GM18517 (cell line): ENCODE data around the gene FETUB.
"Not testable (repeated sequence)": the region's sequence is repeated elsewhere in the genome, so short reads cannot be mapped to it uniquely, and the experiment has no call there.

Source experiments
- ATAC-seq: cut with Tn5 transposase; IDR thresholded peaks from one replicate; pipeline ENCODE4 v1.9.1; 2021; ENCODE audit warnings: mild to moderate bottlenecking, moderate library complexity; ENCODE audit not compliant: unreplicated experiment

FETUB gene

DNA sequence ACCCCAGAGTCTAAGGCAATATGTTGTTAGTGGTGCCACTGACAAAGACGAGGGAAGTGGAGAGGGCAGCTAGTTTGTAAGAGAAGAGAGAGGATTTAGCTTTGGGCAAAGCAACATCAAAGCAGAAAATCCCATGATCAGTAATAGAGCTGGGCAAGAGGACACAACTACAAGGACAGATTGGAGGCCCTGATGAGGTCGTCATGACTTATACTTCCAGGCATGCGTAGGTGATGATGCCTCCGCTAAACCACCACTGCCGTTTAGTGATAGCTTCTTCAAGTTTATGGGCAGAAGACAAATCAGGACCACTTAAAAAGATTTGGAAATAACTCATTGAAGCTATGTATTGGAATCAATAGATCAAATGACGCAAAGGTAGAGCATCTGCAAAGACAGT is 28.2 kb downstream of the FETUB start:
- ATAC-seq, result no peak

GRCh38 chr3:186669378-186670084 is 29.3 kb downstream of the FETUB start:
- ATAC-seq, result no peak

GRCh38 chr3:186670155-186670554 is 30.0 kb downstream of the FETUB start:
- no peak for ATAC-seq

DNA sequence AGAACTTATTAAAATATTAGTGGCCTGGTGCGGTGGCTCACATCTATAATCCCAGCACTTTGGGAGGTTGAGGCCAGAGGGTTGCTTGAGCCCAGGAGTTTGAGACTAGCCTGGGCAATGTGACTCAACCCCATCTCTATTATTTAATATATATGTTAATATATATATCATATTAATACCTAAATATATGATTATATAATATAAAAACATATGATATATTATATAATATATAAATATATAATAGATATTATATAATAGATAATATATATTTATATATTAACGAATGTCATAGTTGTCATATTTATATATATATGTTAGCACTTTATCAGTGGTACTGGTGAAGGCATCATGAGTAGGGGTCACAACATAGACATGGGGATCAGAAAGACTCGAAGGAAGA is 30.9 kb downstream of the FETUB start:
- no peak for ATAC-seq

- ATAC-seq, result no peak
Observed at GRCh38 chr3:186678604-186679003, 38.4 kb downstream of the FETUB start.

GRCh38 chr3:186679151-186679550 is 39.0 kb downstream of the FETUB start:
- no peak for ATAC-seq

DNA sequence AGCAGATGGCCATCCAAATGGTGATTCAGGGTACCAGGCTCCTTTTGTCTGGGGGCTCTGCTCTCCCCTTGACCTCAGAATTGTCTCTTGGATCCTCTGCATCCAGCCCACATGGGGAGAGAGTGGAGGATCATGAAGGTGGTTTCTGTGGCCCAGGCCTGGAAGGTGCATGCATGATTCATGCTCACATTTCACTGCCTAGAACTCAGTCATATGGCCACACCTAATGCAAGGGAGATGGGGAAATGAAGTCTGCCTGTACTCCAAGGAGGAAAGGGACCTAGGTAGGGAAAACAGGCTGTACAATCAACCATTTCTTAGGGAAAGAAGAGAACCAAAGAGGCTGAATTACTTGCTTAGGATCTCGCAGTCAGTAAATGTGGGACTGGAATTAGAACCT is 40.7 kb downstream of the FETUB start:
- no peak for ATAC-seq

GRCh38 chr3:186682812-186683211 is 42.6 kb downstream of the FETUB start:
- ATAC-seq, result no peak

- no peak for ATAC-seq
Observed at GRCh38 chr3:186683979-186684378, 43.8 kb downstream of the FETUB start.

DNA sequence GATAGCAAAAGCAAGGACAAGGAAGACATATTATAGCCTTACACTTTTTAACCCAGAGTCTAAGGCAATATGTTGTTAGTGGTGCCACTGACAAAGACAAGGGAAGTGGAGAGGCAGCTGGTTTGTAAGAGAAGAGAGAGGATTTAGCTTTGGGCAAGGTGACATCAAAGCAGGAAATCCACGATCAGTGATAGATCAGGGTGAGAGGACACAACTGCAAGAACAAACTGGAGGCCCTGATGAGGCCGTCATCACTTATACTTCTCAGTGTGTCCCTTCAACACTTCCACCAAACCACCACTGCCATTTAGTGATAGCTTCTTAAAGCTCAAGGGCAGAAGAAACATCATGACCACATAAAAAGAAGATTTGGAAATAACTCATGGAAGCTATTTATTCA is 46.3 kb downstream of the FETUB start:
- not testable (repeated sequence) for ATAC-seq

DNA sequence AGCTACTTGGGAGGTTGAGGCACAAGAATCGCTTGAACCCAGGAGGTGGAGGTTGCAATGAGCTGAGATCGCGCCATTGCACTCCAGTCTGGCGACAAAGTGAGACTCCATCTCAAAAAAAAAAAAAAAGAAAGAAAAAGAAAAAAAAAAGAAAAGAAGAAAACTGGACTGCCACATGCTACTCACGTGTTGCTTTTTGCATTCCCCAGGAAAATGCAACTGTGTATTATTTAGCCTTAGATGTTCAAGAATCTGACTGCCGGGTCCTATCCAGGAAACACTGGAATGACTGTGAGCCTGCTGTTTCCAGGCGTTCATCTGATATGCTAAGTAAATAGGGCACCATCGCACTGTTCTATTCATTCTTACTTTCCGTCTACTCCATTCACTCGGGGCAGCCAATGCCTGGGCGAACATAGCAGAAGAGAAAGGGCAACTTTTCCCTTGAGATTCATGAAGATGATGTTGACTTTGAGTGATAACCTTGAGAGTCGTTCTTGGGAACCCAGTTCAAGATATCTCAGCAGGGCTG is 47.0 kb downstream of the FETUB start:
- ATAC-seq, result no peak

DNA sequence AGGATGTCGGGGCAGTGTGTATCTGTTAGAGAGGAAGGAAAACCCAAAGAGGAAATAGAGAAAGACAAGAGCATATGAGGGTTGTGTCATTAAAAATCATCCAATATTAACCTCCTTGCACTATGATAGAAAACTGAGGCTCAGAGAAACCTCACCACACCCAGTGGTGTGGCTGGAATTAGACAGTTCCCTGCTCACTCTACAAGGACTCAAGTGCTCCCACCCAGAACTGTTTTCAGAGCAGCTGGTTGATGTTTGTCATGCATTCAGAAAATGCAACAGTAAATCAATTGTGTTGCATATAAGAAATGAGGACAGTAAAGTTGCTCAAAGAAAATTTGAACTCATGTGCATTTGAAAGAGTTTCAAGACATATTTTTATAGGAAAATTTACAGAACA is 50.1 kb downstream of the FETUB start:
- not testable (repeated sequence) for ATAC-seq

GRCh38 chr3:186691676-186692075 is 51.5 kb downstream of the FETUB start:
- no peak for ATAC-seq

DNA sequence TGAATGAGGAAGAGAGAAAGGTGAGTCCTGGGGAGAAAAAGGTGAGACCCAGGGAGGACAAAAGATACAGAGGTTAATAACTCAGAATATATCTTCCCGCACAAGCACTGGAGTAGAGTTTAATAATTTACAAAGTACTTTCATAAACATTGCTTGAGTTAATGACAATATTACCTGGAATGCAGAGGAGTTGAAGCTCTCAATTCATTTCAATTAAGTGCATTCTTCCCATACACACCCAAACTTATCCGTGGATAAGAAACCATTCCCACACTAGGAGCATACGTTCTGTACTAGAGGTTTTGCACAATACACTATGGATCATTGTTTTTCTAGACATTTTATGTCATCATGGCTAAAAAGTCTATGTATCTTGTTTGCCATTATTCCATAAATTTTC is 53.6 kb downstream of the FETUB start:
- no peak for ATAC-seq

DNA sequence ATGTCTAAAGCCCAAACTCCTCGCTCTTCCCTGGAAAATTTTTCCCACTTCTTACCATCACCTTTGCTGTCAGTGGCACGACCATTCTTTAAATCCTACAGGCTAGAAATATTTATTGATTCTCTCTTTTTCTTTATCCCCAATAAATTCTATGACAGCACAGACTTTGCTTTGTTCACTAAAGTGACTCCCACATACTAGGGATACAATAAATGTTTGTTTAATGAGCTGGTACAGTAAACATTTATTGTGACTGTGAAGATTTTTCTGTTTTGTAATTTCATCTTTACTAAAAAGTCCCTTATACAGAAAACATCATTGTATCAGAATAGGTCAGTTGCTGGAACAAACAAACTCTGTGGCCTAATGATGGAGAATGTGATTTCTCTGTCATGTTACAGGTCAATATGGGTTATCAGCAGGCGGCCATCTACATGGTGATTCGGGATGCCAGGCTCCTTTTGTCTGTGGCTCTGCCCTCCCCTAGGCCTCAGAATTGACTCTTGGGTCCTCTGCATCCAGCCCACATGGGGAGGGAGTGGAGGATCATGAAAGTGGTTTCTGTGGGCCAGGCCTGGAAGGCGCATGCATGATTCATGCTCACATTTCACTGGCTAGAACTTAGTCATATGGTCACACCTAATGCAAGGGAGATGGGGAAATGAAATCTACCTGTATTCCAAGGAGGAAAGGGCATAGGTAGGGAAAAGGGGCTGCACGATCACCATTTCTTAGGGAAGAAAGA is 54.3 kb downstream of the FETUB start:
- no peak for ATAC-seq

- no peak for ATAC-seq
Observed at GRCh38 chr3:186696522-186696921, 56.3 kb downstream of the FETUB start.

GRCh38 chr3:186697510-186697909 is 57.3 kb downstream of the FETUB start:
- no peak for ATAC-seq

DNA sequence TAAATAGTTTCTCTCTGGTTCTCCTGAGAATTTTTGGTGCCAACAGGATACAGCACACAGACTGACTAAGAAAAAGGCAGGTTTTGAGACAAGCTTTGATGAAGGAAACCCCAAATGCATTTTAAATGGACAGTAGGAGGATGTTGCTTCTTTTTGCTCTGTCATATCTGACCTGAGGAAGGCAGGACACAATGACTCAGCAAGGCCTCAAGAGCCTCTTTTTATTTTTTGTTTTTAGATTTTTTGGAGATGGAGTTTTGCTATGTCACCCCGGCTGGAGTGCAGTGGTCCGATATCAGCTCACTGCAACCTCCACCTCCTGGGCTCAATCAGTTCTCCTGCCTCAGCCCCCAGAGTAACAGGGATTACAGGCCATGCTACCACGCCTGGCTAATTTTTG is 60.1 kb downstream of the FETUB start:
- ATAC-seq, result no peak

DNA sequence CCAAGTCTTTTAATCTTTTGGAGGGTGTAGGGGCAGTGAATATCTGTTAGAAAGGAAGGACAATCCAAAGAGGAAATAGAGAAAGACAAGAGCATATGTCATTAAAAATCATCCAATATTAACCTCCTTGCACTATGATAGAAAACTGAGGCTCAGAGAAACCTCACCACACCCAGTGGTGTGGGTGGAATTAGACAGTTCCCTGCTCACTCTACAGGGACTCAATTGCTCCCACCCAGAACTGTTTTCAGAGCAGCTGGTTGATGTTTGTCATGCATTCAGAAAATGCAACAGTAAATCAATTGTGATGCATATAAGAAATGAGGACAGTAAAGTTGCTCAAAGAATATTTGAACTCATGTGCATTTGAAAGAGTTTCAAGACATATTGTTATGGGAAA is 62.3 kb downstream of the FETUB start:
- not testable (repeated sequence) for ATAC-seq
